Frontal cortex (tissue), 4 donors: ENCODE results near the gene CSTPP1. TPM values are rescaled to one million over a fixed set of nuclear protein-coding genes. Genes with fewer than 3 reads are reported as not detected.

ENCODE experiments used
- DNase-seq, 2 donors: peaks; one replicate each; pipeline ENCODE4 v3.0.0; 2012; ENCODE audit warnings: low spot score in 2 of 2
- FAIRE-seq: peaks from 2 replicates; lab custom pipeline; 2012; peaks lifted over from hg19 to GRCh38; lab: Jason Lieb, UNC
- total RNA-seq: library from RNA; depleted of rRNA; stranded (reverse); fragments of >200 nt; gene quantifications from one replicate; pipeline ENCODE4 v1.2.3, GENCODE V29; 2014
- donor health status: control.
- donor health status: control.
- donor health status: control.

Gene CSTPP1
- 46.5 TPM for total RNA-seq

- FAIRE-seq (no peak), DNase-seq (peak; percentile 75 to 91)
Measured at GRCh38 chr11:46936138-46937110, at the start of gene CSTPP1. CSTPP1 (plus strand) TSS chr11:46936761; CDS start chr11:46936806, 45 bp downstream.

- DNase-seq: no peak
- FAIRE-seq: no peak
Measured at GRCh38 chr11:46888636-46889035, 47.9 kb upstream of the CSTPP1 start.

GRCh38 chr11:46889251-46889650 is 47.3 kb upstream of the CSTPP1 start:
- FAIRE-seq: no peak

GRCh38 chr11:46889689-46890475 is 46.7 kb upstream of the CSTPP1 start:
- FAIRE-seq (no peak), DNase-seq (peak; percentile 62 to 74)

More at GRCh38 chr11:46889251-46889650, 47.3 kb upstream of the CSTPP1 start:
- no peak for DNase-seq

- FAIRE-seq: no peak
- no peak for DNase-seq
Measured at GRCh38 chr11:46890665-46891064, 45.9 kb upstream of the CSTPP1 start.

- FAIRE-seq (no peak), DNase-seq (no peak)
Measured at GRCh38 chr11:46892109-46892508, 44.5 kb upstream of the CSTPP1 start.

- no peak for FAIRE-seq
- no peak for DNase-seq
Measured at GRCh38 chr11:46892838-46893237, 43.7 kb upstream of the CSTPP1 start.

GRCh38 chr11:46894506-46894905 is 42.1 kb upstream of the CSTPP1 start:
- no peak for FAIRE-seq
- no peak for DNase-seq

GRCh38 chr11:46894961-46895360 is 41.6 kb upstream of the CSTPP1 start:
- no peak for FAIRE-seq
- no peak for DNase-seq

- FAIRE-seq (no peak), DNase-seq (peak in 1 of 2 donors; percentile 55)
Measured at GRCh38 chr11:46895821-46896220, 40.7 kb upstream of the CSTPP1 start.

GRCh38 chr11:46896719-46897406 is 39.7 kb upstream of the CSTPP1 start:
- FAIRE-seq: no peak
- no peak for DNase-seq

- FAIRE-seq: no peak
- DNase-seq: no peak
Measured at GRCh38 chr11:46898396-46899095, 38.0 kb upstream of the CSTPP1 start.

- FAIRE-seq (no peak), DNase-seq (no peak)
Measured at GRCh38 chr11:46899501-46900025, 37.0 kb upstream of the CSTPP1 start.

- no peak for DNase-seq
- no peak for FAIRE-seq
Measured at GRCh38 chr11:46900091-46900746, 36.3 kb upstream of the CSTPP1 start.

- DNase-seq (no peak), FAIRE-seq (no peak)
Measured at GRCh38 chr11:46901156-46901555, 35.4 kb upstream of the CSTPP1 start.

- FAIRE-seq (no peak), DNase-seq (no peak)
Measured at GRCh38 chr11:46902694-46903093, 33.9 kb upstream of the CSTPP1 start.

GRCh38 chr11:46903846-46904245 is 32.7 kb upstream of the CSTPP1 start:
- peak; percentile 68 for FAIRE-seq
- peak; percentile 72 to 86 for DNase-seq

GRCh38 chr11:46905806-46906205 is 30.8 kb upstream of the CSTPP1 start:
- FAIRE-seq: no peak

GRCh38 chr11:46906609-46907041 is 29.9 kb upstream of the CSTPP1 start:
- DNase-seq (no peak), FAIRE-seq (no peak)

More at GRCh38 chr11:46905806-46906205, 30.8 kb upstream of the CSTPP1 start:
- no peak for DNase-seq
